PC-9 (cell line): ENCODE measurements around the gene NPIPA2.
"Not testable (repeated sequence)": the region's sequence is repeated elsewhere in the genome, so short reads cannot be mapped to it uniquely, and the experiment has no call there.

ENCODE experiments used
- EZH2 ChIP-seq: fragments of 200-600 bp; sonication (generic); IDR thresholded peaks from 2 replicates; pipeline ENCODE4 v1.8.0; 2017; ENCODE audit warnings: antibody characterized with exemption, low read depth
- TF ChIP-seq, protein P1 (sequence below): fragments of 200-600 bp; sonication (generic); conservative IDR thresholded peaks from 2 replicates; pipeline ENCODE4 v1.6.1; 2017; ENCODE audit warnings: mixed run types, antibody characterized with exemption, mild to moderate bottlenecking, moderate library complexity

DNA sequence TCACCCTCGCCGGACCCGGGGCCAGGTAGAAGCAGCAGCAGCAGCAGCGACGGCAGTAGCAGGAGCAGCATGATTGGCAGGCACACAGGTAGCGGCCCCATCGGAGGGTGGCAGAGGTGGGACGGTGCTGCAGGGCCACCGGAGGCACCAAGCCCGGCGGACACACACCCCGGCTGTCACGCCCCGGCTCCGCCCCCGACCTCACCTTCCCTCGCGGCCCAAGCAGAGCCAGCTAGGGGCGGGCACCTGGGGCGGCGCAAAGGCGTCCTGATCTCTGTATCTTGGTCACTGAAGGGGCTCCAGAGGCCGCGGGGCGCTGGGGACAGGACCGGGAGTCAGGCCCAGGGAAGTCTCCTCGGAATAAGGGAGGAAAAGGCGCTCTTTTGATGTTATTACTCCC lies 48.2 kb upstream of the NPIPA2 start, which contains the start of gene PLA2G10:
- TF ChIP-seq, protein P1, sequence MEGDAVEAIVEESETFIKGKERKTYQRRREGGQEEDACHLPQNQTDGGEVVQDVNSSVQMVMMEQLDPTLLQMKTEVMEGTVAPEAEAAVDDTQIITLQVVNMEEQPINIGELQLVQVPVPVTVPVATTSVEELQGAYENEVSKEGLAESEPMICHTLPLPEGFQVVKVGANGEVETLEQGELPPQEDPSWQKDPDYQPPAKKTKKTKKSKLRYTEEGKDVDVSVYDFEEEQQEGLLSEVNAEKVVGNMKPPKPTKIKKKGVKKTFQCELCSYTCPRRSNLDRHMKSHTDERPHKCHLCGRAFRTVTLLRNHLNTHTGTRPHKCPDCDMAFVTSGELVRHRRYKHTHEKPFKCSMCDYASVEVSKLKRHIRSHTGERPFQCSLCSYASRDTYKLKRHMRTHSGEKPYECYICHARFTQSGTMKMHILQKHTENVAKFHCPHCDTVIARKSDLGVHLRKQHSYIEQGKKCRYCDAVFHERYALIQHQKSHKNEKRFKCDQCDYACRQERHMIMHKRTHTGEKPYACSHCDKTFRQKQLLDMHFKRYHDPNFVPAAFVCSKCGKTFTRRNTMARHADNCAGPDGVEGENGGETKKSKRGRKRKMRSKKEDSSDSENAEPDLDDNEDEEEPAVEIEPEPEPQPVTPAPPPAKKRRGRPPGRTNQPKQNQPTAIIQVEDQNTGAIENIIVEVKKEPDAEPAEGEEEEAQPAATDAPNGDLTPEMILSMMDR, result not testable (repeated sequence)
- TF ChIP-seq EZH2, result not testable (repeated sequence)
